GM23338 (cell line): ENCODE results near the gene IDNK. TPM values are rescaled to one million over a fixed set of nuclear protein-coding genes. Genes with fewer than 3 reads are reported as not detected.

Source experiments
- ATAC-seq: fragments of 200-7000 bp; cut with Tn5 transposase; 3 replicates; pipeline ENCODE4 v1.9.1; 2020
- DNase-seq: peaks from one replicate; pipeline ENCODE4 v3.0.0-alpha.2; 2015; ENCODE audit warnings: low spot score
- H2AFZ ChIP-seq: fragments of 200-600 bp; sonication (generic); 2 replicates; pipeline ENCODE4 v1.8.0; 2016; ENCODE audit warnings: antibody characterized with exemption, mild to moderate bottlenecking, moderate library complexity
- H3F3A ChIP-seq: fragments of 200-600 bp; sonication (generic); replicated peaks from 2 replicates; pipeline ENCODE4 v1.8.0; 2017; ENCODE audit warnings: antibody characterized with exemption, mixed run types, low read depth
- H3K27ac ChIP-seq: fragments of 200-600 bp; sonication (generic); 2 replicates; pipeline ENCODE4 v1.6.1; 2016; ENCODE audit warnings: low read depth
- H3K27me3 ChIP-seq: fragments of 200-600 bp; sonication (generic); 2 replicates; pipeline ENCODE4 v1.8.0; 2016; ENCODE audit warnings: mild to moderate bottlenecking, mixed run types, moderate library complexity; ENCODE audit not compliant: insufficient read depth
- H3K36me3 ChIP-seq: fragments of 200-600 bp; sonication (generic); 2 replicates; pipeline ENCODE4 v1.8.0; 2016; ENCODE audit warnings: mild to moderate bottlenecking; ENCODE audit not compliant: insufficient read depth
- H3K4me1 ChIP-seq: fragments of 200-600 bp; sonication (generic); 2 replicates; pipeline ENCODE4 v1.8.0; 2016; ENCODE audit warnings: mild to moderate bottlenecking, moderate library complexity; ENCODE audit not compliant: insufficient read depth
- H3K4me2 ChIP-seq: fragments of 200-600 bp; sonication (generic); 2 replicates; pipeline ENCODE4 v1.7.1; 2017; ENCODE audit warnings: mixed run types
- H3K4me3 ChIP-seq: fragments of 200-600 bp; sonication (generic); 2 replicates; pipeline ENCODE4 v1.6.1; 2016; ENCODE audit warnings: mixed run types
- H3K79me2 ChIP-seq: fragments of 200-600 bp; sonication (generic); replicated peaks from 2 replicates; pipeline ENCODE4 v1.8.0; 2017; ENCODE audit warnings: mild to moderate bottlenecking; ENCODE audit not compliant: insufficient read depth
- H3K9me2 ChIP-seq: fragments of 200-600 bp; sonication (generic); 2 replicates; pipeline ENCODE4 v1.8.0; 2017; ENCODE audit not compliant: insufficient read depth
- H4K20me1 ChIP-seq: fragments of 200-600 bp; sonication (generic); replicated peaks from 2 replicates; pipeline ENCODE4 v1.8.0; 2017; ENCODE audit warnings: mild to moderate bottlenecking; ENCODE audit not compliant: insufficient read depth
- H3K27ac Mint-ChIP-seq: 2 replicates; pipeline ENCODE4 v1.8.0; 2020; ENCODE audit warnings: inconsistent platforms, mild to moderate bottlenecking, moderate library complexity, mixed read lengths
- H3K27me3 Mint-ChIP-seq: 3 replicates; pipeline ENCODE4 v1.8.0; 2022; ENCODE audit warnings: low read depth, mild to moderate bottlenecking, moderate library complexity, mixed read lengths, inconsistent platforms; ENCODE audit not compliant: insufficient read depth, poor library complexity
- H3K36me3 Mint-ChIP-seq: 3 replicates; pipeline ENCODE4 v1.8.0; 2021; ENCODE audit warnings: low read depth, mild to moderate bottlenecking, inconsistent platforms, moderate library complexity, mixed read lengths
- H3K4me1 Mint-ChIP-seq: 3 replicates; pipeline ENCODE4 v1.8.0; 2020; ENCODE audit warnings: mild to moderate bottlenecking, inconsistent platforms, mixed read lengths
- H3K4me3 Mint-ChIP-seq: 3 replicates; pipeline ENCODE4 v1.8.0; 2021; ENCODE audit warnings: moderate library complexity, mild to moderate bottlenecking, inconsistent platforms, mixed read lengths
- H3K9me3 Mint-ChIP-seq: 3 replicates; pipeline ENCODE4 v1.8.0; 2020; ENCODE audit warnings: moderate library complexity, mild to moderate bottlenecking, inconsistent platforms, mixed read lengths
- POLR2AphosphoS5 ChIP-seq: IDR thresholded peaks from 2 replicates; pipeline ENCODE4 v1.6.1; 2016; ENCODE audit warnings: antibody characterized with exemption, low read depth
- ZNF114 ChIP-seq: fragments of 250-450 bp; sonication (Bioruptor Pico); IDR thresholded peaks from 2 replicates; pipeline ENCODE4 v1.5.0; 2020; ENCODE audit warnings: mild to moderate bottlenecking, moderate library complexity
- polyA plus RNA-seq: library from polyadenylated mRNA; unstranded; fragments of >200 nt; fragmentation: Nextera tagmentation; extraction: Ambion mirVana; gene quantifications from 2 replicates; pipeline ENCODE4 v1.2.1, GENCODE V29; 2016
- total RNA-seq: library from RNA; depleted of rRNA; stranded (reverse); fragments of >200 nt; shearing (Covaris generic); gene quantifications from 2 replicates; pipeline ENCODE4 v1.2.3, GENCODE V29; 2014
- TF ChIP-seq, protein P1 (sequence below): fragments of 250-450 bp; sonication (Bioruptor Pico); IDR thresholded peaks from 2 replicates; pipeline ENCODE4 v1.5.0; 2020; ENCODE audit warnings: mild to moderate bottlenecking, moderate library complexity
- TF ChIP-seq, protein P2 (sequence below): IDR thresholded peaks from one replicate; pipeline ENCODE4 v1.6.1; 2018; ENCODE audit warnings: antibody characterized with exemption; ENCODE audit not compliant: unreplicated experiment

IDNK gene
- total and polyA plus RNA-seq, 2 experiments from 2014 or later = 0.21 to 0.94 TPM

DNA sequence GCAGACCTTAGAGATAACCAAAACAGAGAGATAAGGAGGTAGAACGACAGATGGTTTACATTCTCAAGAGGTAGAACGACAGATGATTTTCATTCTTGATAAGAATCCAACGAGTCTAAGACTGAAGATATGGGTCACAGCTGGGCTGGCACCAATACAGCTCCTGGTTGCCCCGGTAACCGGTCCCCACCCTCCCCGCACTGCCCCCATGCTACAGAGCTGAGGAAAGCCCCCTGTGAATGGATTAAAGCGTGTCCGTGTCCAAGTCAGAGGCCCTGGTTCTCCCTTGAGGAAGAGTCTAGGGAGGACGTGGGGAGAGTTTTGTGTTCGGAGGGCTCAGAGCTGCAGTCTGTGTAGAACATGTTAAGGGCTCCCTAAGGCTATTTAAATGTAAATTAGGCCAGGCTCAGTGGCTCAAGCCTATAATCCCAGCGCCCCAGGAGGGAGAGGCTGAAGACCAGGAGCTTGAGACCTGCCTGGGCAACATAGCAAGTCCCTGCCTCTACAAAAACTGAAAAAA, 8.1 kb downstream of the IDNK start:
- no peak for TF ChIP-seq POLR2AphosphoS5
- TF ChIP-seq, protein P1, sequence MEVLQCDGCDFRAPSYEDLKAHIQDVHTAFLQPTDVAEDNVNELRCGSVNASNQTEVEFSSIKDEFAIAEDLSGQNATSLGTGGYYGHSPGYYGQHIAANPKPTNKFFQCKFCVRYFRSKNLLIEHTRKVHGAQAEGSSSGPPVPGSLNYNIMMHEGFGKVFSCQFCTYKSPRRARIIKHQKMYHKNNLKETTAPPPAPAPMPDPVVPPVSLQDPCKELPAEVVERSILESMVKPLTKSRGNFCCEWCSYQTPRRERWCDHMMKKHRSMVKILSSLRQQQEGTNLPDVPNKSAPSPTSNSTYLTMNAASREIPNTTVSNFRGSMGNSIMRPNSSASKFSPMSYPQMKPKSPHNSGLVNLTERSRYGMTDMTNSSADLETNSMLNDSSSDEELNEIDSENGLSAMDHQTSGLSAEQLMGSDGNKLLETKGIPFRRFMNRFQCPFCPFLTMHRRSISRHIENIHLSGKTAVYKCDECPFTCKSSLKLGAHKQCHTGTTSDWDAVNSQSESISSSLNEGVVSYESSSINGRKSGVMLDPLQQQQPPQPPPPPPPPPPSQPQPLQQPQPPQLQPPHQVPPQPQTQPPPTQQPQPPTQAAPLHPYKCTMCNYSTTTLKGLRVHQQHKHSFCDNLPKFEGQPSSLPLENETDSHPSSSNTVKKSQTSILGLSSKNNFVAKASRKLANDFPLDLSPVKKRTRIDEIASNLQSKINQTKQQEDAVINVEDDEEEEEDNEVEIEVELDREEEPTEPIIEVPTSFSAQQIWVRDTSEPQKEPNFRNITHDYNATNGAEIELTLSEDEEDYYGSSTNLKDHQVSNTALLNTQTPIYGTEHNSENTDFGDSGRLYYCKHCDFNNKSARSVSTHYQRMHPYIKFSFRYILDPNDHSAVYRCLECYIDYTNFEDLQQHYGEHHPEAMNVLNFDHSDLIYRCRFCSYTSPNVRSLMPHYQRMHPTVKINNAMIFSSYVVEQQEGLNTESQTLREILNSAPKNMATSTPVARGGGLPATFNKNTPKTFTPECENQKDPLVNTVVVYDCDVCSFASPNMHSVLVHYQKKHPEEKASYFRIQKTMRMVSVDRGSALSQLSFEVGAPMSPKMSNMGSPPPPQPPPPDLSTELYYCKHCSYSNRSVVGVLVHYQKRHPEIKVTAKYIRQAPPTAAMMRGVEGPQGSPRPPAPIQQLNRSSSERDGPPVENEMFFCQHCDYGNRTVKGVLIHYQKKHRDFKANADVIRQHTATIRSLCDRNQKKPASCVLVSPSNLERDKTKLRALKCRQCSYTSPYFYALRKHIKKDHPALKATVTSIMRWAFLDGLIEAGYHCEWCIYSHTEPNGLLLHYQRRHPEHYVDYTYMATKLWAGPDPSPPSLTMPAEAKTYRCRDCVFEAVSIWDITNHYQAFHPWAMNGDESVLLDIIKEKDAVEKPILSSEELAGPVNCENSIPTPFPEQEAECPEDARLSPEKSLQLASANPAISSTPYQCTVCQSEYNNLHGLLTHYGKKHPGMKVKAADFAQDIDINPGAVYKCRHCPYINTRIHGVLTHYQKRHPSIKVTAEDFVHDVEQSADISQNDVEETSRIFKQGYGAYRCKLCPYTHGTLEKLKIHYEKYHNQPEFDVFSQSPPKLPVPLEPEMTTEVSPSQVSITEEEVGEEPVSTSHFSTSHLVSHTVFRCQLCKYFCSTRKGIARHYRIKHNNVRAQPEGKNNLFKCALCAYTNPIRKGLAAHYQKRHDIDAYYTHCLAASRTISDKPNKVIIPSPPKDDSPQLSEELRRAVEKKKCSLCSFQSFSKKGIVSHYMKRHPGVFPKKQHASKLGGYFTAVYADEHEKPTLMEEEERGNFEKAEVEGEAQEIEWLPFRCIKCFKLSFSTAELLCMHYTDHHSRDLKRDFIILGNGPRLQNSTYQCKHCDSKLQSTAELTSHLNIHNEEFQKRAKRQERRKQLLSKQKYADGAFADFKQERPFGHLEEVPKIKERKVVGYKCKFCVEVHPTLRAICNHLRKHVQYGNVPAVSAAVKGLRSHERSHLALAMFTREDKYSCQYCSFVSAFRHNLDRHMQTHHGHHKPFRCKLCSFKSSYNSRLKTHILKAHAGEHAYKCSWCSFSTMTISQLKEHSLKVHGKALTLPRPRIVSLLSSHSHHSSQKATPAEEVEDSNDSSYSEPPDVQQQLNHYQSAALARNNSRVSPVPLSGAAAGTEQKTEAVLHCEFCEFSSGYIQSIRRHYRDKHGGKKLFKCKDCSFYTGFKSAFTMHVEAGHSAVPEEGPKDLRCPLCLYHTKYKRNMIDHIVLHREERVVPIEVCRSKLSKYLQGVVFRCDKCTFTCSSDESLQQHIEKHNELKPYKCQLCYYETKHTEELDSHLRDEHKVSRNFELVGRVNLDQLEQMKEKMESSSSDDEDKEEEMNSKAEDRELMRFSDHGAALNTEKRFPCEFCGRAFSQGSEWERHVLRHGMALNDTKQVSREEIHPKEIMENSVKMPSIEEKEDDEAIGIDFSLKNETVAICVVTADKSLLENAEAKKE (CRISPR knock-in tag) = peak; percentile 63
- no peaks in the 10 kb centered on the region for H3K36me3 Mint-ChIP-seq
- H3K4me2 ChIP-seq = peak overlapping the region; percentile 6; the same call in 1 of the 2 replicates
- H3K27me3 ChIP-seq = no peaks in the 10 kb centered on the region
- no peak overlapping the region for H3K27ac Mint-ChIP-seq
- DNase-seq (peak; percentile 85), ATAC-seq (peak; percentile 97)
- no peaks in the 10 kb centered on the region for H3K9me2 ChIP-seq
- peaks cover 5% of the 10 kb centered on the region for H3K27me3 Mint-ChIP-seq
- 0 out of 2 replicates have a peak overlapping the region, but pooled peaks have one; percentile 9 for H3K4me3 ChIP-seq
- H3K4me3 Mint-ChIP-seq = peak overlapping the region; percentile 20
- no peaks in the 10 kb centered on the region for H3K79me2 ChIP-seq
- H3K4me1 Mint-ChIP-seq = peaks cover 34% of the 10 kb centered on the region
- H3K27ac ChIP-seq = no peak overlapping the region
- H3K4me1 ChIP-seq = peaks cover 17% of the 10 kb centered on the region
- H2AFZ ChIP-seq = no peak overlapping the region
- no peaks in the 10 kb centered on the region for H3K36me3 ChIP-seq
- no peaks in the 10 kb centered on the region for H3F3A ChIP-seq
- H3K9me3 Mint-ChIP-seq = no peaks in the 10 kb centered on the region
- H4K20me1 ChIP-seq = no peaks in the 10 kb centered on the region

DNA sequence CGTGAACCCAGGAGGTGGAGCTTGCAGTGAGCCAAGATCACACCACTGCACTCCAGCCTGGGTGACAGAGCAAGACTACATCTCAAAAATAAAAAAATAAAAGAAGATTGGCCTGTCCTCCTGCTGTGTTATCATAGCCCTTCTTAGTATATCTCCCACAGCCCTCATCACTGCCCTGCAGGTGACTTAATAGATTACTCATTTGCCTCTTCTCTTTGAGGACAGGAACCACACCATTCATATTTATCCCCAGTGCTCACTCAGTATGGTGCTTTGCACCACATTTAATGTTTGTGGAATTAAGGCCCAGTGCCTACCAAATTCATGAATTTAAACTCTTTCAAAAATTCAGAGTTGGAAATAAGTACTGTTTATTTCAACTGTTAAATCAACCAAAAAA, 10.3 kb downstream of the IDNK start:
- Histone ChIP-seq H3K4me2 (no peak overlapping the region), H2AFZ (no peak overlapping the region), H3K27ac (no peak overlapping the region), H3F3A (no peaks in the 10 kb centered on the region), H3K9me2 (no peaks in the 10 kb centered on the region), H3K4me1 (peaks cover 17% of the 10 kb centered on the region), H3K4me3 (no peak overlapping the region), H3K79me2 (no peaks in the 10 kb centered on the region), H4K20me1 (no peaks in the 10 kb centered on the region), H3K36me3 (no peaks in the 10 kb centered on the region), H3K27me3 (no peaks in the 10 kb centered on the region)
- Mint-ChIP-seq H3K36me3 (no peaks in the 10 kb centered on the region), H3K4me3 (no peak overlapping the region), H3K27me3 (peaks cover 5% of the 10 kb centered on the region), H3K27ac (no peak overlapping the region), H3K4me1 (peaks cover 34% of the 10 kb centered on the region), H3K9me3 (no peaks in the 10 kb centered on the region)
- DNase-seq = no peak
- ATAC-seq = no peak
- no peak for TF ChIP-seq ZNF114 (CRISPR knock-in tag)
- TF ChIP-seq, protein P2, sequence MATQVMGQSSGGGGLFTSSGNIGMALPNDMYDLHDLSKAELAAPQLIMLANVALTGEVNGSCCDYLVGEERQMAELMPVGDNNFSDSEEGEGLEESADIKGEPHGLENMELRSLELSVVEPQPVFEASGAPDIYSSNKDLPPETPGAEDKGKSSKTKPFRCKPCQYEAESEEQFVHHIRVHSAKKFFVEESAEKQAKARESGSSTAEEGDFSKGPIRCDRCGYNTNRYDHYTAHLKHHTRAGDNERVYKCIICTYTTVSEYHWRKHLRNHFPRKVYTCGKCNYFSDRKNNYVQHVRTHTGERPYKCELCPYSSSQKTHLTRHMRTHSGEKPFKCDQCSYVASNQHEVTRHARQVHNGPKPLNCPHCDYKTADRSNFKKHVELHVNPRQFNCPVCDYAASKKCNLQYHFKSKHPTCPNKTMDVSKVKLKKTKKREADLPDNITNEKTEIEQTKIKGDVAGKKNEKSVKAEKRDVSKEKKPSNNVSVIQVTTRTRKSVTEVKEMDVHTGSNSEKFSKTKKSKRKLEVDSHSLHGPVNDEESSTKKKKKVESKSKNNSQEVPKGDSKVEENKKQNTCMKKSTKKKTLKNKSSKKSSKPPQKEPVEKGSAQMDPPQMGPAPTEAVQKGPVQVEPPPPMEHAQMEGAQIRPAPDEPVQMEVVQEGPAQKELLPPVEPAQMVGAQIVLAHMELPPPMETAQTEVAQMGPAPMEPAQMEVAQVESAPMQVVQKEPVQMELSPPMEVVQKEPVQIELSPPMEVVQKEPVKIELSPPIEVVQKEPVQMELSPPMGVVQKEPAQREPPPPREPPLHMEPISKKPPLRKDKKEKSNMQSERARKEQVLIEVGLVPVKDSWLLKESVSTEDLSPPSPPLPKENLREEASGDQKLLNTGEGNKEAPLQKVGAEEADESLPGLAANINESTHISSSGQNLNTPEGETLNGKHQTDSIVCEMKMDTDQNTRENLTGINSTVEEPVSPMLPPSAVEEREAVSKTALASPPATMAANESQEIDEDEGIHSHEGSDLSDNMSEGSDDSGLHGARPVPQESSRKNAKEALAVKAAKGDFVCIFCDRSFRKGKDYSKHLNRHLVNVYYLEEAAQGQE = no peak
